Measurements from ENCODE around the gene OVOL1.
"Not testable (repeated sequence)": the region's sequence is repeated elsewhere in the genome, so short reads cannot be mapped to it uniquely, and the experiment has no call there.

Gene OVOL1

GRCh38 chr11:65814986-65815565, 28.2 kb downstream of the OVOL1 start:
- DNase-seq (ENCODE audit: low read depth in 2 of 2): no peak

- no peak for DNase-seq (ENCODE audit: low read depth in 2 of 2)
Measured at GRCh38 chr11:65816696-65817095, 29.8 kb downstream of the OVOL1 start.

GRCh38 chr11:65817312-65817834, 30.5 kb downstream of the OVOL1 start:
- DNase-seq (ENCODE audit: low read depth in 2 of 2): no peak

GRCh38 chr11:65817835-65818680, 31.2 kb downstream of the OVOL1 start:
- peak; percentile 95 to 98 for DNase-seq (ENCODE audit: low read depth in 2 of 2)

- DNase-seq (ENCODE audit: low read depth in 2 of 2): no peak
Measured at GRCh38 chr11:65821107-65821506, 34.2 kb downstream of the OVOL1 start.

GRCh38 chr11:65822776-65823528, 36.1 kb downstream of the OVOL1 start:
- DNase-seq (ENCODE audit: low read depth in 2 of 2): no peak

- DNase-seq (ENCODE audit: low read depth in 2 of 2): no peak
Measured at GRCh38 chr11:65826984-65827735, 40.3 kb downstream of the OVOL1 start.

- DNase-seq (ENCODE audit: low read depth in 2 of 2): no peak
Measured at GRCh38 chr11:65829459-65829858, 42.6 kb downstream of the OVOL1 start.

- not testable (repeated sequence) for DNase-seq (ENCODE audit: low read depth in 2 of 2)
Measured at GRCh38 chr11:65832231-65832630, 45.4 kb downstream of the OVOL1 start.

GRCh38 chr11:65833297-65834030, 46.6 kb downstream of the OVOL1 start, which contains the start of gene SNX32:
TSS of gene SNX32 (plus strand) at chr11:65833963. CDS start at chr11:65834066, 103 bp downstream.
- DNase-seq (ENCODE audit: low read depth in 2 of 2): peak; percentile 93 to 95

GRCh38 chr11:65834202-65834601, 47.3 kb downstream of the OVOL1 start:
- DNase-seq (ENCODE audit: low read depth in 2 of 2): no peak

GRCh38 chr11:65842144-65842543, 55.3 kb downstream of the OVOL1 start:
- DNase-seq (ENCODE audit: low read depth in 2 of 2): no peak

GRCh38 chr11:65843811-65844210, 56.9 kb downstream of the OVOL1 start:
- no peak for DNase-seq (ENCODE audit: low read depth in 2 of 2)

- DNase-seq (ENCODE audit: low read depth in 2 of 2): no peak
Measured at GRCh38 chr11:65844231-65844872, 57.5 kb downstream of the OVOL1 start.
